Heart left ventricle (tissue), 16 donors: Measurements from ENCODE around the gene FAM76B. TPM values are rescaled to one million over a fixed set of nuclear protein-coding genes. Genes with fewer than 3 reads are reported as not detected.

ENCODE experiments used
- ATAC-seq, 4 donors: fragments of 200-7000 bp; cut with Tn5 transposase; one replicate each; pipeline ENCODE4 v1.9.1; 2020 to 2022; ENCODE audit warnings: moderate library complexity in 4 of 4, mild to moderate bottlenecking in 3 of 4, moderate number of reproducible peaks in 1 of 4
- DNase-seq, 5 donors: peaks; one replicate each; pipeline ENCODE4 v3.0.0-alpha.2; 2020
- H3K27ac ChIP-seq, 12 donors: fragments of 200-600 bp; sonication (generic) in 4 of 12; one replicate each; pipeline versions ENCODE4 v1.5.0 to v1.8.0; 2016 to 2022; ENCODE audit warnings: mild to moderate bottlenecking in 2 of 12
- H3K27me3 ChIP-seq, 9 donors: fragments of 200-600 bp; sonication (generic) in 2 of 9; one replicate each; pipeline versions ENCODE4 v1.5.1 to v1.8.0; 2016 to 2022; ENCODE audit warnings: mild to moderate bottlenecking in 3 of 9
- H3K36me3 ChIP-seq, 9 donors: fragments of 200-600 bp; sonication (generic) in 2 of 9; one replicate each; pipeline versions ENCODE4 v1.5.0 to v1.8.0; 2018 to 2022; ENCODE audit warnings: mild to moderate bottlenecking in 2 of 9
- H3K4me1 ChIP-seq, 12 donors: fragments of 200-600 bp; sonication (generic) in 4 of 12; one replicate each; pipeline versions ENCODE4 v1.5.0 to v1.8.0; 2016 to 2022; ENCODE audit warnings: mild to moderate bottlenecking in 3 of 12
- H3K4me3 ChIP-seq, 12 donors: fragments of 200-600 bp; sonication (generic) in 4 of 12; one replicate each; pipeline versions ENCODE4 v1.5.0 to v1.8.0; 2017 to 2022; ENCODE audit warnings: mild to moderate bottlenecking in 9 of 12, moderate library complexity in 4 of 12
- H3K9me3 ChIP-seq, 12 donors: fragments of 200-600 bp; sonication (generic) in 4 of 12; one replicate each; pipeline versions ENCODE4 v1.5.0 to v1.8.0; 2016 to 2022; ENCODE audit warnings: mild to moderate bottlenecking in 1 of 12
- CTCF ChIP-seq, 12 donors: fragments of 200-600 bp; sonication (generic) in 4 of 12; IDR thresholded peaks; one replicate each; pipeline versions ENCODE4 v1.5.0 to v1.8.0; 2018 to 2022; ENCODE audit warnings: antibody characterized with exemption in 12 of 12, mild to moderate bottlenecking in 5 of 12
- POLR2A ChIP-seq, 2 donors: fragments of 450-650 bp; IDR thresholded peaks; one replicate each; pipeline ENCODE4 v1.6.1; 2017; ENCODE audit warnings: antibody characterized with exemption in 2 of 2, mild to moderate bottlenecking in 2 of 2, moderate library complexity in 2 of 2
- WGBS, 4 donors: extraction: QIAGEN DNeasy Blood & Tissue Kit in 2 of 4; methylation state at CpG; one replicate each; pipeline versions ENCODE4 v1.1.5 to v1.1.7; 2013 to 2018; 5-methylcytosine and 5-hydroxymethylcytosine counted together
- intact Hi-C, 10 donors: fragments of 100-400 bp; cut with DNase I; formaldehyde crosslinking; loops; one replicate each; pipeline versions ENCODE4 v1.11.1 to v1.14.2; 2022
- polyA plus RNA-seq, 2 donors: library from polyadenylated mRNA; stranded (reverse); fragments of 200-250 nt; gene quantifications; one replicate each; pipeline ENCODE4 v1.2.3, GENCODE V29; 2013
- total RNA-seq, 9 donors: library from RNA; depleted of rRNA in 2 of 9; stranded (reverse); fragments of >200 nt in 2 of 9; fragmentation: NEBNext Ultra II Directional in 3 of 9; extraction: Animal tissue kit (Norgen Biotek cat#: 25700) in 3 of 9; gene quantifications; one replicate each; pipeline versions ENCODE4 v1.1.0 to v1.2.4, GENCODE V29; 2016 to 2023
- donor health status: ischemic (EF 13 %, LVEDD 7.1; RV severe dilation, severe dysfunction).
- donor health status: healthy with polysubstance abuse.
- donor health status: DM: no; HTN: yes; CAD: no.
- donor health status: DM: no; HTN: no; CAD: no.
- donor health status: ischemic (EF 25% LVEDD 6.9; RV normal size, moderate dysfunction).
- donor health status: ischemic (EF 25% LVEDD 5.7; RV mildly dilated, moderate dysfunction).
- donor health status: healthy.
- donor health status: DM: yes; HTN: yes; CAD: no.
- donor health status: ischemic (EF 35%, LVEDD 5.7; RV mildly dilated, moderate dysfunction).
- donor health status: nonischemic (EF 11% LVEDD 7.7; RV severe dilation, severe dysfunction).
- donor health status: DM: yes; HTN: yes; CAD: no.
- donor health status: PGD.
- donor health status: ischemic (EF 29% LVEDD 5.4; RV normal size, mild dysfunction).
- donor health status: nonischemic (EF 23%, LVEDD 6.1; RV moderate dilation, normal function).

FAM76B gene
- total and polyA plus RNA-seq, 11 donors: 4.6 to 13.2 (median 5.8) TPM

GRCh38 chr11:95799546-95799945, 10.0 kb upstream of the FAM76B start:
- no peak overlapping the region for H3K27ac ChIP-seq
- ATAC-seq (no peak), DNase-seq (no peak)
- H3K27me3 ChIP-seq: no peaks in the 10 kb centered on the region
- H3K4me3 ChIP-seq: no peak overlapping the region
- 92 to 100% (median 95%) methylated on average over 1 of the region's 1 CpG for WGBS, 4 donors
- no peaks in the 10 kb centered on the region for H3K9me3 ChIP-seq
- H3K36me3 ChIP-seq: peaks cover 0 to 46% (median 22%) of the 10 kb centered on the region in 9 donors
- no peaks in the 10 kb centered on the region for H3K4me1 ChIP-seq
- intact Hi-C loops: no loop called here
- TF ChIP-seq POLR2A (IDR thresholded peaks at IDR 0.05): no peak
- TF ChIP-seq CTCF (IDR thresholded peaks at IDR 0.05): no peak

GRCh38 chr11:95796501-95796900, 6.9 kb upstream of the FAM76B start:
- no peaks in the 10 kb centered on the region for H3K9me3 ChIP-seq
- WGBS, 4 donors: 88 to 94% (median 92%) methylated on average over 4 of the region's 4 CpGs
- intact Hi-C loops: no loop called here
- no peak for TF ChIP-seq POLR2A (IDR thresholded peaks at IDR 0.05)
- no peak for TF ChIP-seq CTCF (IDR thresholded peaks at IDR 0.05)
- H3K4me3 ChIP-seq: no peak overlapping the region
- ATAC-seq (no peak), DNase-seq (no peak)
- peaks cover 0 to 25% (median 22%) of the 10 kb centered on the region in 9 donors for H3K36me3 ChIP-seq
- H3K27ac ChIP-seq: no peak overlapping the region
- no peaks in the 10 kb centered on the region for H3K27me3 ChIP-seq
- H3K4me1 ChIP-seq: peaks cover 0 to 16% (median 9%) of the 10 kb centered on the region in 12 donors

- DNase-seq: no peak
- WGBS, 4 donors: 92 to 95% (median 93%) methylated on average over 3 of the region's 3 CpGs
- H3K9me3 ChIP-seq: no peaks in the 10 kb centered on the region
- peaks cover 0 to 17% (median 17%) of the 10 kb centered on the region in 9 donors for H3K36me3 ChIP-seq
- H3K4me1 ChIP-seq: peaks cover 0 to 20% (median 13%) of the 10 kb centered on the region in 12 donors
- no peak overlapping the region for H3K27ac ChIP-seq
- H3K4me3 ChIP-seq: no peak overlapping the region
- intact Hi-C loops: no loop called here
- ATAC-seq: no peak
- no peaks in the 10 kb centered on the region for H3K27me3 ChIP-seq
- TF ChIP-seq POLR2A (IDR thresholded peaks at IDR 0.05) (no peak), CTCF (IDR thresholded peaks at IDR 0.05) (no peak)
Observed at GRCh38 chr11:95795627-95796295, 6.2 kb upstream of the FAM76B start.

GRCh38 chr11:95794086-95794485, 4.5 kb upstream of the FAM76B start:
- WGBS, 4 donors: 90 to 94% (median 91%) methylated on average over 5 of the region's 5 CpGs
- no peak for ATAC-seq
- TF ChIP-seq POLR2A (IDR thresholded peaks at IDR 0.05) (no peak), CTCF (IDR thresholded peaks at IDR 0.05) (no peak)
- Histone ChIP-seq H3K4me1 (peaks cover 0 to 20% (median 13%) of the 10 kb centered on the region in 12 donors), H3K9me3 (no peaks in the 10 kb centered on the region), H3K36me3 (peaks cover 0 to 1% (median under 1%) of the 10 kb centered on the region in 9 donors), H3K27me3 (no peaks in the 10 kb centered on the region), H3K4me3 (no peak overlapping the region), H3K27ac (no peak overlapping the region)
- intact Hi-C loops: no loop called here
- DNase-seq: no peak
